GM12873 (cell line): ENCODE measurements around the gene CCNT1.

Experiments
- CTCF ChIP-seq: IDR thresholded peaks from 2 replicates; pipeline ENCODE4 v1.5.1; 2012; ENCODE audit warnings: low read depth, mild to moderate bottlenecking, moderate library complexity, low read length, control low read depth; ENCODE audit not compliant: insufficient read depth; ENCODE audit errors: missing control alignments

CCNT1 gene

DNA sequence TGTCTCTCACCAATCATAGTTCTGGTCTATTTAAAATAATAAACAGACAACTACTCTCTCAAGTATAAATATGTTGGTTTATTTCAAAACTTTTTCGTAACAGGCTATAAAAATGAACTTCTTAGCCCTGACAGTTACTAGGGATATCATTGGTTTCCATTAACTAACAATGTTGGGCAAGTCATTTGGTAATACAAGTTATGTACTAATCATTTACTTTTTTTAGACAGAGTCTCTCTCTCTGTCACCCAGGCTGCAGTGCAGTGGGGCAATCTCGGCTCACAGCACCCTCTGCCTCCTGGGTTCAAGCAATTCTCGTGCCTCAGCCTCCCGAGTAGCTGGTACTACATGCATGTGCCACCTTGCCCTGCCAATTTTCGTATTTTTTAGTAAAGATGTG lies 19.9 kb downstream of the CCNT1 start:
- TF ChIP-seq CTCF: no peak

DNA sequence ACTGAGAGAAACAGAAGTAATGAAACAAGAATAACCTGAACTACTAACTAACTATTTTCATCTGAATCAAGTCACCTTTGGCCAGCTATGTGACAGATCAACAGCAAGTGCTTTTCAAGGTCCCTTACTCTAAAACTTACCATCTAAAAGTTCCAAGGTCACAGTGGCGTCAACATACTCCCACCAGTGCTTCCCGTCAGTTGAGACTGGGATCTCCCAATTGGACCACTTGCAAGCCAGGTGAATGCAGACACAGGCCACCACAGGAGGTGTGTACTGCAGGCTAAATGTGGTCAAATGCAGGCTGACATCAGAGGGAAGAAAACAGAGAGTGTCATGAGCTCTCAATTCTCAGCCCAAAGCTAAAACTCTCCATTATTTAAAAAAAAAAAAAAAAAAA lies 20.6 kb downstream of the CCNT1 start:
- no peak for TF ChIP-seq CTCF

DNA sequence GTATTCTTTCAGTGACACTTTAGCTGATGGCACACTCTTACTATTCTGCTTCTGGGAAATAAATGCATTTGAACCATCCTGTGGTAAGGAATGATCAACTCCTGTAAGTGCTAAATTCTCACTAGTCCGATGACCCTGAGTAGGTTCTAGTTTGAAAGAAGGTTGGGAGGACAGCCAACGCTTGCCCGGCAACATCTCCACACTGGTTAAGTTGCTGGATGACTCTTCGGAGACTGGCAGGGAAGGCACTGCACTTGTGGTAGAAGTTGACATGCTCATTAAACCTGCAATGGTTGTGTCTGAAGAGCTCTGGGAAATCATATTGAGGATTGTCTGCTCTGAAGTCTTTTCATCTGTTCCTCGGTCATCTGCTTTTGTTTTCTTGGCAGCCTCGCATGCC lies 22.5 kb downstream of the CCNT1 start:
- no peak for TF ChIP-seq CTCF

- TF ChIP-seq CTCF: no peak
Measured at GRCh38 chr12:48693572-48693971, 22.9 kb downstream of the CCNT1 start.

- TF ChIP-seq CTCF: no peak
Measured at GRCh38 chr12:48691826-48692487, 24.6 kb downstream of the CCNT1 start.

DNA sequence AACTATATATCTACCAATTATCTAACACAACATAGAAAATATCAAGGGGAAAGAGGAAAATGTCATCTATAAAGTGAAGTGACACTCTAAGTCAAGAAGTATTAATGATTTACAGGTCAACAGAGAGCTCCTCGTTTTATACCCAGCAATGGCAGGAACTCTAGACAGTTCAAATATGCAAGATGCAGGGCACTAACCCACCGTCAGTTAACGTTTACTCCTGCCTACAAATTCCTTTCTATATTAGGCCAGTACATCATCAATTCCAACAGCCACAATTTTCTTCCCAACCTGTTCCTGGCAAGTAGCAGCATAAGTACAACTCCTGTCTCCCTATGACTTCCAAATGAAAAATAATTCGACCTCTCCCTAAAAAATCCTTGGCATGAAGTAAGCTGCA lies 25.5 kb downstream of the CCNT1 start:
- no peak for TF ChIP-seq CTCF

- no peak for TF ChIP-seq CTCF
Measured at GRCh38 chr12:48690436-48690835, 26.1 kb downstream of the CCNT1 start.

DNA sequence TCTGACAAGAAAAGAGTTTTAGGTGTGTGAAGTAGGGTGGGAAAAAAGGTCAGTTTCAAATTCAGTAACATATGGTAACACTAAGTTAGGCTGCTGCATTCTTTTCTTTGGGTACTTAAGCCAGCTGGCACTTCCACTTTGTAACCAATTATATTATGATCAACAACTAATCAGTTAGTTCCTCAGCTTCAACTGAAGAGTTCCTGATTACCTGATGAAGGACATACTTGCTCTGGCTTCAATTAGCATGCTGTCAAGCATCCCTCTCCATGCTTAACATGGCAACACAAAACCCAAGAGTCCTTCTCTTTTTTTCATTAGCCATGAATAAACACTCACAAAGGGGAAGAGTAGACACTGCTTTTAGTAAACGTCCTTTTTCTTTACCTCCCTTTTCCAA lies 27.7 kb downstream of the CCNT1 start:
- TF ChIP-seq CTCF: no peak
